Heart right ventricle (tissue), 16 donors: ENCODE data around the gene SMC2. TPM values are rescaled to one million over a fixed set of nuclear protein-coding genes. Genes with fewer than 3 reads are reported as not detected.

Experiments used
- ATAC-seq, 8 donors: fragments of 200-7000 bp; cut with Tn5 transposase; one replicate each; pipeline ENCODE4 v1.9.1; 2020; ENCODE audit warnings: mild to moderate bottlenecking in 8 of 8, moderate library complexity in 8 of 8, moderate number of reproducible peaks in 1 of 8
- DNase-seq, 2 donors: peaks; one replicate each; pipeline ENCODE4 v3.0.0-alpha.2; 2020
- H3K27ac ChIP-seq, 10 donors: fragments of 200-600 bp; sonication (generic) in 2 of 10; one replicate each; pipeline versions ENCODE4 v1.5.0 to v1.8.0; 2020 to 2022; ENCODE audit warnings: mild to moderate bottlenecking in 3 of 10
- H3K27me3 ChIP-seq, 7 donors: fragments of 200-600 bp; one replicate each; pipeline ENCODE4 v1.8.0; 2021 to 2022; ENCODE audit warnings: mild to moderate bottlenecking in 2 of 7
- H3K36me3 ChIP-seq, 9 donors: fragments of 200-600 bp; sonication (generic) in 1 of 9; one replicate each; pipeline versions ENCODE4 v1.5.0 to v1.8.0; 2020 to 2022; ENCODE audit warnings: mild to moderate bottlenecking in 2 of 9
- H3K4me1 ChIP-seq, 9 donors: fragments of 200-600 bp; sonication (generic) in 1 of 9; one replicate each; pipeline versions ENCODE4 v1.5.0 to v1.8.0; 2020 to 2022; ENCODE audit warnings: mild to moderate bottlenecking in 4 of 9
- H3K4me3 ChIP-seq, 10 donors: fragments of 200-600 bp; sonication (generic) in 2 of 10; one replicate each; pipeline versions ENCODE4 v1.5.0 to v1.8.0; 2020 to 2022; ENCODE audit warnings: mild to moderate bottlenecking in 7 of 10, moderate library complexity in 2 of 10
- H3K9me3 ChIP-seq, 11 donors: fragments of 200-600 bp in 10 of 11; sonication (generic) in 2 of 11; one replicate each; pipeline versions ENCODE4 v1.5.0 to v1.8.0; 2013 to 2022; ENCODE audit warnings: mild to moderate bottlenecking in 2 of 11, control low read depth in 1 of 11, moderate library complexity in 1 of 11
- CTCF ChIP-seq, 9 donors: fragments of 200-600 bp; sonication (generic) in 2 of 9; IDR thresholded peaks; one replicate each; pipeline versions ENCODE4 v1.5.0 to v1.8.0; 2021 to 2022; ENCODE audit warnings: antibody characterized with exemption in 9 of 9, mild to moderate bottlenecking in 5 of 9, moderate library complexity in 1 of 9
- WGBS, 2 donors: extraction: QIAGEN DNeasy Blood & Tissue Kit; methylation state at CpG; one replicate each; pipeline ENCODE4 v1.1.7; 2013; ENCODE audit warnings: inconsistent platforms in 1 of 2; 5-methylcytosine and 5-hydroxymethylcytosine counted together
- intact Hi-C, 10 donors: fragments of 100-400 bp; cut with DNase I; formaldehyde crosslinking; loops; one replicate each; pipeline versions ENCODE4 v1.11.1 to v1.14.2; 2022
- polyA plus RNA-seq, 2 donors: library from polyadenylated mRNA; stranded (reverse); fragments of 200-250 nt; gene quantifications; one replicate each; pipeline ENCODE4 v1.2.3, GENCODE V29; 2013
- total RNA-seq, 10 donors: library from RNA; stranded (reverse); fragmentation: NEBNext Ultra II Directional in 3 of 10; extraction: Animal tissue kit (Norgen Biotek cat#: 25700) in 3 of 10; gene quantifications; one replicate each; pipeline versions ENCODE4 v1.2.1 to v1.2.4, GENCODE V29; 2021 to 2023
- donor health status: Arrhythmogenic right ventricular cardiomyopathy.
- donor health status: ischemic (EF 13 %, LVEDD 7.1; RV severe dilation, severe dysfunction).
- donor health status: healthy with polysubstance abuse.
- donor health status: DM: no; HTN: yes; CAD: no.
- donor health status: DM: no; HTN: no; CAD: no.
- donor health status: ischemic (EF 25% LVEDD 6.9; RV normal size, moderate dysfunction).
- donor health status: ischemic (EF 25% LVEDD 5.7; RV mildly dilated, moderate dysfunction).
- donor health status: healthy.
- donor health status: DM: yes; HTN: yes; CAD: no.
- donor health status: Ischemic cardiomyopathy.
- donor health status: ischemic (EF 35%, LVEDD 5.7; RV mildly dilated, moderate dysfunction).
- donor health status: nonischemic (EF 11% LVEDD 7.7; RV severe dilation, severe dysfunction).
- donor health status: DM: yes; HTN: yes; CAD: no.
- donor health status: PGD.
- donor health status: ischemic (EF 29% LVEDD 5.4; RV normal size, mild dysfunction).
- donor health status: nonischemic (EF 23%, LVEDD 6.1; RV moderate dilation, normal function).

The SMC2 gene
- total and polyA plus RNA-seq, 12 donors = 1.9 to 22.2 (median 14.4) TPM

- DNase-seq (no peak), ATAC-seq (no peak)
- Histone ChIP-seq H3K36me3 (peaks cover 0 to 94% (median 19%) of the 10 kb centered on the region in 9 donors), H3K27ac (no peak overlapping the region), H3K9me3 (no peaks in the 10 kb centered on the region), H3K4me3 (no peak overlapping the region), H3K4me1 (no peaks in the 10 kb centered on the region), H3K27me3 (no peaks in the 10 kb centered on the region)
- intact Hi-C loops = no loop called here
- WGBS, 2 donors = 99 to 100% methylated on average over 2 of the region's 2 CpGs
- no peak for TF ChIP-seq CTCF (IDR thresholded peaks at IDR 0.05)
Observed at GRCh38 chr9:104110509-104110908, 16.4 kb downstream of the SMC2 start.

GRCh38 chr9:104118916-104119315 lies 24.8 kb downstream of the SMC2 start:
- no peak for TF ChIP-seq CTCF (IDR thresholded peaks at IDR 0.05)
- no peak for DNase-seq
- 80 to 88% methylated on average over 6 of the region's 6 CpGs for WGBS, 2 donors
- no peak for ATAC-seq
- Histone ChIP-seq H3K9me3 (no peaks in the 10 kb centered on the region), H3K4me1 (no peaks in the 10 kb centered on the region), H3K27ac (no peak overlapping the region), H3K4me3 (no peak overlapping the region), H3K27me3 (no peaks in the 10 kb centered on the region), H3K36me3 (peaks cover 0 to 97% (median 19%) of the 10 kb centered on the region in 9 donors)
- intact Hi-C loops = no loop called here

GRCh38 chr9:104121022-104121421 lies 26.9 kb downstream of the SMC2 start:
- WGBS, 2 donors = 98% methylated on average over 5 of the region's 5 CpGs
- DNase-seq = no peak
- H3K27ac ChIP-seq = no peak overlapping the region
- no peak for ATAC-seq
- H3K9me3 ChIP-seq = no peaks in the 10 kb centered on the region
- H3K27me3 ChIP-seq = no peaks in the 10 kb centered on the region
- intact Hi-C loops = no loop called here
- H3K4me1 ChIP-seq = no peaks in the 10 kb centered on the region
- H3K4me3 ChIP-seq = no peak overlapping the region
- TF ChIP-seq CTCF (IDR thresholded peaks at IDR 0.05) = no peak
- H3K36me3 ChIP-seq = peaks cover 0 to 97% (median 21%) of the 10 kb centered on the region in 9 donors

GRCh38 chr9:104138243-104138868 lies 44.2 kb downstream of the SMC2 start:
- H3K9me3 ChIP-seq = peaks cover 0 to 17% (median 0%) of the 10 kb centered on the region in 11 donors
- ATAC-seq = no peak
- no peak for DNase-seq
- 86 to 96% methylated on average over 3 of the region's 3 CpGs for WGBS, 2 donors
- no peak overlapping the region for H3K4me3 ChIP-seq
- H3K27ac ChIP-seq = no peak overlapping the region
- H3K27me3 ChIP-seq = no peaks in the 10 kb centered on the region
- no peak for TF ChIP-seq CTCF (IDR thresholded peaks at IDR 0.05)
- H3K36me3 ChIP-seq = peaks cover 0 to 85% (median 18%) of the 10 kb centered on the region in 9 donors
- no peaks in the 10 kb centered on the region for H3K4me1 ChIP-seq
- intact Hi-C loops = no loop called here
